AG04449 (cell line): ENCODE measurements around the gene PIRT.

Experiments
- CTCF ChIA-PET: fragments of 350-600 bp; formaldehyde crosslinking; extraction: SDS; loops from one replicate; lab custom pipeline; 2021; ENCODE audit warnings: antibody characterized with exemption; lab: Yijun Ruan, JAX
- POLR2A ChIA-PET: fragments of 400-600, 350-600 bp; formaldehyde crosslinking; extraction: SDS; loops from one replicate; lab custom pipeline; 2020; ENCODE audit warnings: antibody characterized with exemption, inconsistent platforms; lab: Yijun Ruan, JAX
- DNase-seq: peaks from one replicate; pipeline ENCODE4 v3.0.0-alpha.2; 2010; ENCODE audit warnings: low read depth, low spot score
- H3K4me3 ChIP-seq: 2 replicates; pipeline ENCODE4 v1.5.1; 2011; ENCODE audit warnings: low read depth, mild to moderate bottlenecking, control low read depth, low read length
- TF ChIP-seq, protein P1 (sequence below): IDR thresholded peaks from one replicate; pipeline ENCODE4 v1.5.1; 2011; ENCODE audit warnings: mild to moderate bottlenecking, moderate library complexity, low read length, control low read depth, inconsistent platforms; ENCODE audit not compliant: insufficient read depth; ENCODE audit errors: missing control alignments

PIRT gene

GRCh38 chr17:10789694-10790271 is 48.1 kb downstream of the PIRT start:
- CTCF ChIA-PET: interaction anchor here (2.3 kb wide), 1 partner anchor 55 kb away, joined by 7 read pairs; no protein-coding TSS in a partner anchor
- no peak overlapping the region for H3K4me3 ChIP-seq
- POLR2A ChIA-PET: no interaction called here
- TF ChIP-seq, protein P1, sequence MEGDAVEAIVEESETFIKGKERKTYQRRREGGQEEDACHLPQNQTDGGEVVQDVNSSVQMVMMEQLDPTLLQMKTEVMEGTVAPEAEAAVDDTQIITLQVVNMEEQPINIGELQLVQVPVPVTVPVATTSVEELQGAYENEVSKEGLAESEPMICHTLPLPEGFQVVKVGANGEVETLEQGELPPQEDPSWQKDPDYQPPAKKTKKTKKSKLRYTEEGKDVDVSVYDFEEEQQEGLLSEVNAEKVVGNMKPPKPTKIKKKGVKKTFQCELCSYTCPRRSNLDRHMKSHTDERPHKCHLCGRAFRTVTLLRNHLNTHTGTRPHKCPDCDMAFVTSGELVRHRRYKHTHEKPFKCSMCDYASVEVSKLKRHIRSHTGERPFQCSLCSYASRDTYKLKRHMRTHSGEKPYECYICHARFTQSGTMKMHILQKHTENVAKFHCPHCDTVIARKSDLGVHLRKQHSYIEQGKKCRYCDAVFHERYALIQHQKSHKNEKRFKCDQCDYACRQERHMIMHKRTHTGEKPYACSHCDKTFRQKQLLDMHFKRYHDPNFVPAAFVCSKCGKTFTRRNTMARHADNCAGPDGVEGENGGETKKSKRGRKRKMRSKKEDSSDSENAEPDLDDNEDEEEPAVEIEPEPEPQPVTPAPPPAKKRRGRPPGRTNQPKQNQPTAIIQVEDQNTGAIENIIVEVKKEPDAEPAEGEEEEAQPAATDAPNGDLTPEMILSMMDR: no peak
- DNase-seq: no peak

- POLR2A ChIA-PET: no interaction called here
- DNase-seq: no peak
- TF ChIP-seq, protein P1: no peak
- CTCF ChIA-PET: no interaction called here
- H3K4me3 ChIP-seq: no peak overlapping the region
Observed at GRCh38 chr17:10787306-10788045, 50.4 kb downstream of the PIRT start.

- no peak overlapping the region for H3K4me3 ChIP-seq
- POLR2A ChIA-PET: no interaction called here
- CTCF ChIA-PET: no interaction called here
- TF ChIP-seq, protein P1: no peak
- DNase-seq: no peak
Observed at GRCh38 chr17:10785295-10785694, 52.6 kb downstream of the PIRT start.

GRCh38 chr17:10779609-10780008 is 58.3 kb downstream of the PIRT start:
- CTCF ChIA-PET: no interaction called here
- no peak overlapping the region for H3K4me3 ChIP-seq
- TF ChIP-seq, protein P1: no peak
- no peak for DNase-seq
- POLR2A ChIA-PET: no interaction called here

- ChIA-PET POLR2A (no interaction called here), CTCF (no interaction called here)
- no peak for DNase-seq
- TF ChIP-seq, protein P1: no peak
- H3K4me3 ChIP-seq: no peak overlapping the region
Observed at GRCh38 chr17:10777890-10778289, 60.0 kb downstream of the PIRT start.

GRCh38 chr17:10777131-10777807 is 60.6 kb downstream of the PIRT start:
- DNase-seq: no peak
- TF ChIP-seq, protein P1: no peak
- ChIA-PET CTCF (no interaction called here), POLR2A (no interaction called here)
- no peak overlapping the region for H3K4me3 ChIP-seq
